ENCODE measurements around the gene ZNF785.

Gene ZNF785

GRCh38 chr16:30567991-30568638 lies 17.4 kb downstream of the ZNF785 start:
- no peak for DNase-seq (ENCODE audit: low read depth, low spot score)
- Histone ChIP-seq H3K4me3 (ENCODE audit: insufficient read length, low read depth) (no peak overlapping the region), H3K36me3 (ENCODE audit: insufficient read depth, insufficient read length, low read length) (no peaks in the 10 kb centered on the region), H3K9ac (ENCODE audit: insufficient read length, low read depth) (no peak overlapping the region), H3K9me3 (ENCODE audit: insufficient read depth, low read length) (no peaks in the 10 kb centered on the region), H3K4me1 (ENCODE audit: insufficient read depth, insufficient read length) (peaks cover 6% of the 10 kb centered on the region), H3K27me3 (ENCODE audit: insufficient read depth, insufficient read length) (no peaks in the 10 kb centered on the region)
- TF ChIP-seq ZNF274 (IDR thresholded peaks at IDR 0.05; ENCODE audit: low read depth, low read length) = no peak

- no peak overlapping the region for H3K9ac ChIP-seq (ENCODE audit: insufficient read length, low read depth)
- no peaks in the 10 kb centered on the region for H3K36me3 ChIP-seq (ENCODE audit: insufficient read depth, insufficient read length, low read length)
- no peak for DNase-seq (ENCODE audit: low read depth, low spot score)
- TF ChIP-seq SUZ12 (IDR thresholded peaks at IDR 0.05; ENCODE audit: extremely low read depth, insufficient read depth, insufficient read length) (no peak), ZNF274 (IDR thresholded peaks at IDR 0.05; ENCODE audit: low read depth, low read length) (no peak)
- H3K27me3 ChIP-seq (ENCODE audit: insufficient read depth, insufficient read length) = no peaks in the 10 kb centered on the region
- H3K4me1 ChIP-seq (ENCODE audit: insufficient read depth, insufficient read length) = peaks cover 6% of the 10 kb centered on the region
- H3K9me3 ChIP-seq (ENCODE audit: insufficient read depth, low read length) = no peaks in the 10 kb centered on the region
- H3K4me3 ChIP-seq (ENCODE audit: insufficient read length, low read depth) = no peak overlapping the region
Measured at GRCh38 chr16:30567160-30567990, 18.1 kb downstream of the ZNF785 start.

- Histone ChIP-seq H3K4me1 (ENCODE audit: insufficient read depth, insufficient read length) (peaks cover 6% of the 10 kb centered on the region), H3K9me3 (ENCODE audit: insufficient read depth, low read length) (no peaks in the 10 kb centered on the region), H3K36me3 (ENCODE audit: insufficient read depth, insufficient read length, low read length) (no peaks in the 10 kb centered on the region), H3K4me3 (ENCODE audit: insufficient read length, low read depth) (no peak overlapping the region), H3K9ac (ENCODE audit: insufficient read length, low read depth) (no peak overlapping the region), H3K27me3 (ENCODE audit: insufficient read depth, insufficient read length) (no peaks in the 10 kb centered on the region)
- TF ChIP-seq ZNF274 (IDR thresholded peaks at IDR 0.05; ENCODE audit: low read depth, low read length) = no peak
- TF ChIP-seq YY1 (IDR thresholded peaks at IDR 0.05; ENCODE audit: insufficient read depth, insufficient read length) = no peak
- TF ChIP-seq SUZ12 (IDR thresholded peaks at IDR 0.05; ENCODE audit: extremely low read depth, insufficient read depth, insufficient read length) = no peak
- no peak for DNase-seq (ENCODE audit: low read depth, low spot score)
Measured at GRCh38 chr16:30566531-30566930, 19.0 kb downstream of the ZNF785 start.

- TF ChIP-seq YY1 (IDR thresholded peaks at IDR 0.05; ENCODE audit: insufficient read depth, insufficient read length) (no peak), SUZ12 (IDR thresholded peaks at IDR 0.05; ENCODE audit: extremely low read depth, insufficient read depth, insufficient read length) (no peak), ZNF274 (IDR thresholded peaks at IDR 0.05; ENCODE audit: low read depth, low read length) (no peak)
- Histone ChIP-seq H3K27me3 (ENCODE audit: insufficient read depth, insufficient read length) (no peaks in the 10 kb centered on the region), H3K9me3 (ENCODE audit: insufficient read depth, low read length) (no peaks in the 10 kb centered on the region), H3K36me3 (ENCODE audit: insufficient read depth, insufficient read length, low read length) (no peaks in the 10 kb centered on the region), H3K4me3 (ENCODE audit: insufficient read length, low read depth) (no peak overlapping the region), H3K9ac (ENCODE audit: insufficient read length, low read depth) (no peak overlapping the region), H3K4me1 (ENCODE audit: insufficient read depth, insufficient read length) (peaks cover 6% of the 10 kb centered on the region)
- DNase-seq (ENCODE audit: low read depth, low spot score) = no peak
Measured at GRCh38 chr16:30565984-30566383, 19.5 kb downstream of the ZNF785 start.

- TF ChIP-seq ZNF274 (IDR thresholded peaks at IDR 0.05; ENCODE audit: low read depth, low read length) (no peak), SUZ12 (IDR thresholded peaks at IDR 0.05; ENCODE audit: extremely low read depth, insufficient read depth, insufficient read length) (no peak), YY1 (IDR thresholded peaks at IDR 0.05; ENCODE audit: insufficient read depth, insufficient read length) (no peak)
- Histone ChIP-seq H3K9ac (ENCODE audit: insufficient read length, low read depth) (no peak overlapping the region), H3K27me3 (ENCODE audit: insufficient read depth, insufficient read length) (no peaks in the 10 kb centered on the region), H3K4me1 (ENCODE audit: insufficient read depth, insufficient read length) (peaks cover 6% of the 10 kb centered on the region), H3K4me3 (ENCODE audit: insufficient read length, low read depth) (no peak overlapping the region), H3K36me3 (ENCODE audit: insufficient read depth, insufficient read length, low read length) (no peaks in the 10 kb centered on the region), H3K9me3 (ENCODE audit: insufficient read depth, low read length) (no peaks in the 10 kb centered on the region)
- DNase-seq (ENCODE audit: low read depth, low spot score) = no peak
Measured at GRCh38 chr16:30565526-30565925, 20.0 kb downstream of the ZNF785 start.

GRCh38 chr16:30562021-30562420 lies 23.5 kb downstream of the ZNF785 start:
- Histone ChIP-seq H3K4me3 (ENCODE audit: insufficient read length, low read depth) (no peak overlapping the region), H3K27me3 (ENCODE audit: insufficient read depth, insufficient read length) (no peaks in the 10 kb centered on the region), H3K9ac (ENCODE audit: insufficient read length, low read depth) (no peak overlapping the region), H3K9me3 (ENCODE audit: insufficient read depth, low read length) (no peaks in the 10 kb centered on the region), H3K36me3 (ENCODE audit: insufficient read depth, insufficient read length, low read length) (no peaks in the 10 kb centered on the region), H3K4me1 (ENCODE audit: insufficient read depth, insufficient read length) (peaks cover 2% of the 10 kb centered on the region)
- DNase-seq (ENCODE audit: low read depth, low spot score) = no peak
- no peak for TF ChIP-seq ZNF274 (IDR thresholded peaks at IDR 0.05; ENCODE audit: low read depth, low read length)
- no peak for TF ChIP-seq YY1 (IDR thresholded peaks at IDR 0.05; ENCODE audit: insufficient read depth, insufficient read length)
- no peak for TF ChIP-seq SUZ12 (IDR thresholded peaks at IDR 0.05; ENCODE audit: extremely low read depth, insufficient read depth, insufficient read length)

GRCh38 chr16:30561089-30561816 lies 24.2 kb downstream of the ZNF785 start:
- Histone ChIP-seq H3K9me3 (ENCODE audit: insufficient read depth, low read length) (no peaks in the 10 kb centered on the region), H3K36me3 (ENCODE audit: insufficient read depth, insufficient read length, low read length) (peaks cover 3% of the 10 kb centered on the region), H3K4me1 (ENCODE audit: insufficient read depth, insufficient read length) (peaks cover 3% of the 10 kb centered on the region), H3K9ac (ENCODE audit: insufficient read length, low read depth) (no peak overlapping the region), H3K27me3 (ENCODE audit: insufficient read depth, insufficient read length) (no peaks in the 10 kb centered on the region), H3K4me3 (ENCODE audit: insufficient read length, low read depth) (no peak overlapping the region)
- no peak for TF ChIP-seq SUZ12 (IDR thresholded peaks at IDR 0.05; ENCODE audit: extremely low read depth, insufficient read depth, insufficient read length)
- TF ChIP-seq YY1 (IDR thresholded peaks at IDR 0.05; ENCODE audit: insufficient read depth, insufficient read length) = no peak
- no peak for TF ChIP-seq ZNF274 (IDR thresholded peaks at IDR 0.05; ENCODE audit: low read depth, low read length)
- no peak for DNase-seq (ENCODE audit: low read depth, low spot score)
